Trophoblast cell (in vitro differentiated cells and primary cell): ENCODE measurements around the gene PDIA6.
A peak's percentile ranks its signal among the peaks of the same experiment; 100 is the strongest.

Experiments used
- DNase-seq, 2 donors: peaks; one replicate each; pipeline ENCODE4 v3.0.0-alpha.2; 2016
- H2AFZ ChIP-seq: 2 replicates; pipeline ENCODE4 v1.6.1; 2013; ENCODE audit warnings: low read length, moderate library complexity, mild to moderate bottlenecking; ENCODE audit not compliant: insufficient read depth, poor library complexity
- H2AK5ac ChIP-seq: 2 replicates; pipeline ENCODE4 v1.6.1; 2013; ENCODE audit warnings: mild to moderate bottlenecking, low read length
- H2BK120ac ChIP-seq: 2 replicates; pipeline ENCODE4 v1.6.1; 2013; ENCODE audit warnings: low read length, mild to moderate bottlenecking, moderate library complexity; ENCODE audit not compliant: insufficient read depth, poor library complexity
- H2BK12ac ChIP-seq: 2 replicates; pipeline ENCODE4 v1.6.1; 2013; ENCODE audit warnings: mild to moderate bottlenecking, low read length, moderate library complexity
- H2BK5ac ChIP-seq: 2 replicates; pipeline ENCODE4 v1.6.1; 2013; ENCODE audit warnings: low read length, low read depth, moderate library complexity, mild to moderate bottlenecking; ENCODE audit not compliant: poor library complexity
- H3K14ac ChIP-seq: 2 replicates; pipeline ENCODE4 v1.6.1; 2013; ENCODE audit warnings: mild to moderate bottlenecking, low read length
- H3K18ac ChIP-seq: 2 replicates; pipeline ENCODE4 v1.6.1; 2013; ENCODE audit warnings: mild to moderate bottlenecking, low read length
- H3K23ac ChIP-seq: 2 replicates; pipeline ENCODE4 v1.6.1; 2013; ENCODE audit warnings: low read length
- H3K27ac ChIP-seq: 2 replicates; pipeline ENCODE4 v1.5.1; 2013; ENCODE audit warnings: low read depth, mild to moderate bottlenecking, inconsistent platforms, low read length, moderate library complexity
- H3K27me3 ChIP-seq: 2 replicates; pipeline ENCODE4 v1.6.1; 2013; ENCODE audit warnings: inconsistent platforms, mild to moderate bottlenecking, low read length, moderate library complexity; ENCODE audit not compliant: insufficient read depth
- H3K36me3 ChIP-seq, 2 experiments: 1 replicate in 1 of 2; 2 replicates in 1 of 2; pipeline ENCODE4 v1.6.1; 2013; ENCODE audit warnings: low read length in 2 of 2, mild to moderate bottlenecking in 2 of 2, moderate library complexity in 1 of 2; ENCODE audit not compliant: insufficient read depth in 2 of 2, control insufficient read depth in 1 of 2
- H3K4ac ChIP-seq: 2 replicates; pipeline ENCODE4 v1.6.1; 2013; ENCODE audit warnings: low read depth, mild to moderate bottlenecking, low read length, moderate library complexity
- H3K4me1 ChIP-seq, 2 experiments: 1 replicate in 1 of 2; 2 replicates in 1 of 2; pipeline ENCODE4 v1.6.1; 2013; ENCODE audit warnings: low read length in 2 of 2, mild to moderate bottlenecking in 2 of 2, moderate library complexity in 1 of 2; ENCODE audit not compliant: insufficient read depth in 2 of 2, control insufficient read depth in 1 of 2
- H3K4me2 ChIP-seq: 2 replicates; pipeline ENCODE4 v1.6.1; 2013; ENCODE audit warnings: inconsistent platforms, mild to moderate bottlenecking, low read length, moderate library complexity
- H3K4me3 ChIP-seq: 2 replicates; pipeline ENCODE4 v1.5.1; 2013; ENCODE audit warnings: mild to moderate bottlenecking, low read depth, low read length, inconsistent platforms
- H3K79me1 ChIP-seq: one replicate; pipeline ENCODE4 v1.6.1; 2013; ENCODE audit warnings: low read length
- H3K79me2 ChIP-seq: 2 replicates; pipeline ENCODE4 v1.6.1; 2013; ENCODE audit warnings: low read length, mild to moderate bottlenecking; ENCODE audit not compliant: control insufficient read depth, insufficient read depth, poor library complexity
- H3K9ac ChIP-seq: 2 replicates; pipeline ENCODE4 v1.6.1; 2013; ENCODE audit warnings: mild to moderate bottlenecking, low read length
- H3K9me3 ChIP-seq: 2 replicates; pipeline ENCODE4 v1.6.1; 2013; ENCODE audit warnings: low read depth, mild to moderate bottlenecking, control low read depth, inconsistent platforms, low read length; ENCODE audit not compliant: insufficient read depth
- H4K12ac ChIP-seq: 2 replicates; pipeline ENCODE4 v1.6.1; 2013; ENCODE audit warnings: low read depth, mild to moderate bottlenecking, low read length, moderate library complexity
- H4K8ac ChIP-seq: 2 replicates; pipeline ENCODE4 v1.6.1; 2013; ENCODE audit warnings: low read depth, mild to moderate bottlenecking, low read length, moderate library complexity
- H4K91ac ChIP-seq: one replicate; pipeline ENCODE4 v1.6.1; 2013; ENCODE audit warnings: low read depth, mild to moderate bottlenecking, low read length, moderate library complexity
- WGBS: extraction: QIAGEN DNeasy Blood & Tissue Kit; methylation state at CpG from one replicate; pipeline ENCODE4 v1.1.7; 2013; ENCODE audit warnings: missing lambda C conversion rate; ENCODE audit not compliant: insufficient read length, insufficient coverage; ENCODE audit errors: extremely low coverage; 5-methylcytosine and 5-hydroxymethylcytosine counted together

PDIA6 gene

DNA sequence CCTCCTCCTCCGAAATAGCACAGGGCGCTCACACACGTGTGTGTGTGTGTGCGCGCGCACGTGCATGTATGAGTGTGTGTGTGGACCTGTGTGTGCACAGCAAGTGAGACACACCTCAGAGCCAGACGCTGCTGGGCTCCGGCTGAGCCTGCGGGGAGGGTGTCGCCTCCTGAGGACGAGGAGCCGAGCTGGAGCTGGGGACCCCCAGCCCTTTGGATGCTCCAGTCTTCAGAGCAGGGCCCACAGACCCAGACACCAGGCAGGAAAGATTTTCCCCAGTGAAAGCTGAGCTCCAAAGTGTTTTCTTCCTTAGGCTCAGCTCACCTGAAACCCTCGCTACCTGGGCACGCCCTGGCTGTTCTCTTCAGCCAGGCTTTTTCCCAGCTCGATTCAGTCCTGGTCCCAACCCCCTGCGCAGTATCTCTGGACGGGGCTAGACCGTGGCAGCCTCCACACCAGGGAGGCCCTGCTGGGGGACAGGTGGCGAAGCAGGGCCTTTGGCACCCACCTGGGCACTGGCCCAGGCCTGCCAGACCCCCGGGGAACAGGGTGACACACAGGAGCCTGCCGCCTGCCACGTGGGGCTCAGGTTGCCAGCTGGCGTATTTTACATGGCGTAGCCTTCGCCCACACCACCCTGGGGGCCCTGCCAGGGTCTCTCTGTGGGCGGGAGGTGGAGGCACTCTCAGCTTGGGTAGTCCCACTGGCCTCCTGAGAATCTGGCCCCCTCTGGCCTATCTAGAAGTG, 36.2 kb downstream of the PDIA6 start:
- no peaks in the 10 kb centered on the region for H3K27me3 ChIP-seq
- H2AK5ac ChIP-seq: no peak overlapping the region
- peak overlapping the region; percentile 31 for H3K18ac ChIP-seq
- H2BK12ac ChIP-seq: no peak overlapping the region
- no peak overlapping the region for H4K12ac ChIP-seq
- no peak overlapping the region for H2BK5ac ChIP-seq
- H3K4me3 ChIP-seq: no peak overlapping the region
- no peak overlapping the region for H3K9ac ChIP-seq
- no peak overlapping the region for H3K14ac ChIP-seq
- DNase-seq: no peak
- H3K79me1 ChIP-seq: peaks cover 21% of the 10 kb centered on the region
- H2BK120ac ChIP-seq: no peak overlapping the region
- peaks cover 7% of the 10 kb centered on the region for H3K79me2 ChIP-seq
- H4K8ac ChIP-seq: no peak overlapping the region
- peaks cover 49 to 50% of the 10 kb centered on the region in 2 experiments for H3K36me3 ChIP-seq
- H3K27ac ChIP-seq: no peak overlapping the region
- H3K4me2 ChIP-seq: no peak overlapping the region
- H3K4ac ChIP-seq: no peak overlapping the region
- WGBS: no CpG with 5 or more reads among the region's 27 CpGs
- no peaks in the 10 kb centered on the region for H3K9me3 ChIP-seq
- H3K23ac ChIP-seq: no peak overlapping the region
- no peak overlapping the region for H2AFZ ChIP-seq
- peaks cover 23 to 29% of the 10 kb centered on the region in 2 experiments for H3K4me1 ChIP-seq
- peak overlapping the region; percentile 38 for H4K91ac ChIP-seq

DNA sequence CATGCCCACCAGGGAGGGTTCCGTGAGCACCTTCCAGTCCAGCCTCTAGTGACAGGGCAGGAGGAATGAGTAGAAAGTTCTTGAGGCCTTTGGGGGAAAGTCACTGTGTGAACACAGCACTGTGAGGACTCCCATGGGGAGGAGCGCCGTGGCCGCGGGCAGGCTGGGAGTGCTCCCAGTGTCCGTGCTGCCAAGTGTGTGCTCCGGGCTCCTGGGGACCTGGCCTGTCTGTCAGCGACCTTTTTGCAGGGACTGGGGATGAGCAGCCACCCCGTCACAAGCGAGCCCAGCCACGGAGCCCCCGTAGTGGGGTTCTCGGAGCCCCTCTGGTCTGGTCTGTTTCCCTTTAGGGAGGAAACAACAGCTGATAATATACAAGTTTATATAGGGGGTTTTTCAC, 36.8 kb downstream of the PDIA6 start:
- Histone ChIP-seq H3K9ac (no peak overlapping the region), H3K4ac (no peak overlapping the region), H3K4me1 (peaks cover 23 to 29% of the 10 kb centered on the region in 2 experiments), H3K27ac (peak overlapping the region; percentile 92), H3K36me3 (peaks cover 44% of the 10 kb centered on the region in 2 experiments), H3K27me3 (no peaks in the 10 kb centered on the region), H2BK5ac (peak overlapping the region; percentile 62), H2BK120ac (peak overlapping the region; percentile 74), H3K23ac (no peak overlapping the region), H3K4me3 (no peak overlapping the region), H3K18ac (no peak overlapping the region), H3K9me3 (no peaks in the 10 kb centered on the region), H2AK5ac (no peak overlapping the region), H3K14ac (peak overlapping the region; percentile 22), H4K91ac (peak overlapping the region; percentile 88), H3K4me2 (no peak overlapping the region), H4K8ac (peak overlapping the region; percentile 84), H2BK12ac (no peak overlapping the region), H3K79me1 (peaks cover 21% of the 10 kb centered on the region), H3K79me2 (peaks cover 7% of the 10 kb centered on the region), H2AFZ (no peak overlapping the region), H4K12ac (no peak overlapping the region)
- no CpG with 5 or more reads among the region's 13 CpGs for WGBS
- DNase-seq: no peak

DNA sequence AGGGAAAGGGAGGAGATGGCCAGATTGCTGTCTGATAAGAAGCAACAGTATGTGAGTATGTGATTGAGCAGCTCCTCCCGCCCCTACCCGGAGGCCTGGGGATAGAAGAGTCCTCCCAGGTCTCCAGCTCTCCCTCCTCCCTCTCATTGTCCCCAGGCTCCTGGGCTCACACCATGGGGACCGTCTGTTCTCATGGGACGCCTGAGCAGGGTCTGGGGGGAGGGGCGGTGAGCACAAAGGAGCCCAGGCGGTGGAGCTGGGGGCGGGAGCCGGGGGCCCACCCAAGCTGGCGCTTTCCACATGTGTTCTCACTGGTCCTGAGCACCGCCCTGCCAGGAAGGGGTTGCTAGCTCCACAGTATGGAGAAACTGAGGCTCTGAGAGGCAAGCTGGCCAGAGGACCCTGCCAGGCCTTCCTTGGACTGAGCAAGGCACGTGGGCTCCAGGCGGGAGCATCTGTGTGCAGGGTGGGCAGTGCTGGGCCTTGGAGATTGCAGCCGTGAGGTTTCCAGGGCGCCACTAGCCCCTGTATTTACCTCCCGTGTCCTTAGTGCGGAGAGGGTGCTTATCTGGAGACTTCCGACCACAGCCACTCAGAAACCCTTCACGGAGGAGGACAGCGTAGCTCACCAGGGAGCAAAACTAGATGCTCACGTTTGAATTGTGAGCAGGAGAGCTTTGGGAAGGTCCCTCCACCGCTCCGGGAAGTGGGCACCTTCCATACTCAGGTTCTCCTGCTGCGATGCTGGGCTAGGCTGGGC, 37.4 kb downstream of the PDIA6 start:
- Histone ChIP-seq H2BK12ac (peak overlapping the region; percentile 63), H3K4ac (peak overlapping the region; percentile 46), H4K91ac (peak overlapping the region; percentile 88), H3K18ac (peak overlapping the region; percentile 60), H3K9ac (no peak overlapping the region), H3K79me2 (peaks cover 7% of the 10 kb centered on the region), H3K4me2 (no peak overlapping the region), H3K4me3 (no peak overlapping the region), H2BK120ac (peak overlapping the region; percentile 74), H3K9me3 (no peaks in the 10 kb centered on the region), H2BK5ac (peak overlapping the region; percentile 62), H3K23ac (no peak overlapping the region), H4K8ac (peak overlapping the region; percentile 84), H3K27me3 (no peaks in the 10 kb centered on the region), H4K12ac (peak overlapping the region; percentile 67), H3K36me3 (peaks cover 39 to 40% of the 10 kb centered on the region in 2 experiments), H3K4me1 (peaks cover 23 to 29% of the 10 kb centered on the region in 2 experiments), H3K14ac (peak overlapping the region; percentile 69), H2AFZ (no peak overlapping the region), H2AK5ac (peak overlapping the region; percentile 49), H3K79me1 (peaks cover 21% of the 10 kb centered on the region), H3K27ac (peak overlapping the region; percentile 92)
- peak; percentile 59 to 72 for DNase-seq
- WGBS: no CpG with 5 or more reads among the region's 23 CpGs

- peak overlapping the region; percentile 29 for H2BK12ac ChIP-seq
- peak overlapping the region; percentile 57 for H2AFZ ChIP-seq
- WGBS: no CpG with 5 or more reads among the region's 6 CpGs
- peak overlapping the region; percentile 56 for H2BK5ac ChIP-seq
- peak overlapping the region; percentile 9 for H3K4ac ChIP-seq
- no peak overlapping the region for H3K4me3 ChIP-seq
- H2BK120ac ChIP-seq: peak overlapping the region; percentile 67
- no peak for DNase-seq
- no peaks in the 10 kb centered on the region for H3K9me3 ChIP-seq
- peak overlapping the region; percentile 4 for H2AK5ac ChIP-seq
- H4K91ac ChIP-seq: peak overlapping the region; percentile 88
- H4K8ac ChIP-seq: peak overlapping the region; percentile 83
- no peaks in the 10 kb centered on the region for H3K27me3 ChIP-seq
- peaks cover 7% of the 10 kb centered on the region for H3K79me2 ChIP-seq
- H3K4me1 ChIP-seq: peaks cover 23 to 29% of the 10 kb centered on the region in 2 experiments
- H3K4me2 ChIP-seq: no peak overlapping the region
- H3K9ac ChIP-seq: no peak overlapping the region
- peak overlapping the region; percentile 58 for H4K12ac ChIP-seq
- peak overlapping the region; percentile 47 for H3K14ac ChIP-seq
- peaks cover 21% of the 10 kb centered on the region for H3K79me1 ChIP-seq
- peak overlapping the region; percentile 92 for H3K27ac ChIP-seq
- H3K36me3 ChIP-seq: peaks cover 34 to 35% of the 10 kb centered on the region in 2 experiments
- H3K23ac ChIP-seq: no peak overlapping the region
- H3K18ac ChIP-seq: peak overlapping the region; percentile 36
Measured at GRCh38 chr2:10774394-10774793, 38.2 kb downstream of the PDIA6 start.
